ENCODE measurements around the gene TRIM44.
"Not testable (repeated sequence)": the region's sequence is repeated elsewhere in the genome, so short reads cannot be mapped to it uniquely, and the experiment has no call there.

The TRIM44 gene

GRCh38 chr11:35753573-35753972 lies 91.0 kb downstream of the TRIM44 start:
- not testable (repeated sequence) for DNase-seq (ENCODE audit: low read depth)

GRCh38 chr11:35759951-35760350 lies 97.4 kb downstream of the TRIM44 start:
- not testable (repeated sequence) for DNase-seq (ENCODE audit: low read depth)

DNA sequence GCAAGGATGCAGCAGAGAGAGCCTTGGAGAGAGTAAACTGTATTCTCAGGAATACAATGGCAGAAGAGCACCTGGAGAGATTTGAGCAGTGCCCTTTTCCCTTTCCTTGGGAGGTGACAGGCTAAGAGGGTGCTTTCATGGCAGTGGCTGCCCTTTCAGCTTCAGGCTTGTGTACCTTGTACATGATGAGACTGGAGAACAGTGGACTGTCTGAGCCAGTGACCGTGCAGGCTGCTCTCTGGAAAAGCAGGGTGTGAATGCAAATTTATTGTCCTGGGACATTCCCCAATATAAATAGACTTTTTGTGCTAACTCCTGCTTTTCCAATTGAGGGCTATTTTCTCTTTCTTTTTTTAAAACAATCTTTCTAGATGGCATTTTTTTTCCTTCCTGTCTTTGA lies 99.3 kb downstream of the TRIM44 start:
- DNase-seq (ENCODE audit: low read depth), result no peak

DNA sequence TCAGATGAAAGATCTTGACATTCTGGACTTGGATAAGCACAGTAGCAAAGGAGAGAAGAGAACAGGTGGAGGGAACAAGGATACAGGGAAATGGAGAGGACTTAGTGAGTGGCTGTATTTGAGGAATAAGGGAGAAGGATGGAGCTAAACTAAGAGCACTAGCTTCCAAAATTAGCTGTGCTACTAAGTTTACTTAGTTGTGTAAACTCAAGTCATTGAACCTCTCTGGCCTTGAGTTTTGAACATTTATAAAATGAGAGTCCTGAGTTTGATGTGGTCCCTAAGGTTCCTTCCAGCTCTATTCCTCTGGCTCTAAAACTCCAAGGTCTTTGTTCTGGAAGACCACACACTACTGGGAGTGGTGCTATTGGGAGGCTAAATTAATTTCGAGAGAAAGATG lies 100.7 kb downstream of the TRIM44 start:
- DNase-seq (ENCODE audit: low read depth), result no peak

DNA sequence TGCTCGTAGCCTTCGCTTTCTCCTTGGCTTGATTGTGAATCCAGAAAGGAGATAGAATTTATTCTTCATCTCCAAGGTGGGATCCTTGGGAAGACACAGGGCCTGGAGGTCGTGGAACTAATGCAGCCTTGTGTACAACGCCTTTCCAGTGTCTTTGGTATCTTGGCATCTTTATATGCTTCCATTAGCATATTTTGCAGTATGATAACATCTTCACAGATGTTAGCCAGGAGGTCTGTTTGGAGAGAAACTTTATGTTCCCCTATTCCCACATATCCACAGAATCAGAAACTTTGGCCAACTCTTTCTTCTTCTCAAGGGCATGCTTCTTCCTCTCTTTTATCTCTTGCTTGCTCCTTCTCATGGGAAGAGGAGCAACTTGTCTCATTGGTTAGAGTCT lies 101.2 kb downstream of the TRIM44 start:
- DNase-seq (ENCODE audit: low read depth), result no peak

DNA sequence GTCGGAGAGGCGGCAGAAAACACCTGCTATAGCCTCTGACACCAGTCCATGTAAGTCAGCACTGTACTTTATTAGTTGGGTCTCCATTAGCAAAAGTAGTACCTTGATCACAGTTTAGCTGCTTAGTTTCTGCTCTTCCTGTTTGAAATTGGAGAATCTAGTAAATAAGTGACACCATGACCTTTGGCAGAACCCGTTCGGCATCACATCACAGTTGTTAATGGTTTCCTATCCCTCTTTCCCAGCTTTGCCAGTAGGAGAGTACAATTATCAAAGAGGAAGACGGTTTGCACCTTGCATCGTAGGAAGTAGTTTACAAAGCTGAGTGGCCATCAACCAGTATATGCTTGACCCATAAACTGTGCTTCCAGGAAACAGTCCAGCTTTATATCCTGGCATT lies 101.8 kb downstream of the TRIM44 start:
- no peak for DNase-seq (ENCODE audit: low read depth)

DNA sequence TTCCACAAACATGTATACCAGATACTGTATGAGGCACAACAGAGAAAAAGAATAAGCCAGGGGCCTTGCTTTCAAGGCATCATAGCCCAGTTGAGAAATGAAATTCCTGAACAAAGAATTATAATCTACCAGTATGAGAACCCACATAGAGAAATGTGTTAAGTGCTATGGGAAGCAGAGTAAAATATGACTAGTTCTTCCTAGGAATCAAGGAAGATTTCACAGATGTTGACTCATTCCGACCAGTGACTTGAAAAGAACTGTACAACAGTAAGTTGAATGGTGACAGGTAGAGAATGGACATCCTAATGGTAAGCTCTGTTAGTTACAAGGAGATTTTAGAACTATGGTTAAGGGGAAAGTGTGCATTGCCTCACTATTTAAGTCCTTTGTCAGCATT lies 102.6 kb downstream of the TRIM44 start:
- DNase-seq (ENCODE audit: low read depth), result no peak

DNA sequence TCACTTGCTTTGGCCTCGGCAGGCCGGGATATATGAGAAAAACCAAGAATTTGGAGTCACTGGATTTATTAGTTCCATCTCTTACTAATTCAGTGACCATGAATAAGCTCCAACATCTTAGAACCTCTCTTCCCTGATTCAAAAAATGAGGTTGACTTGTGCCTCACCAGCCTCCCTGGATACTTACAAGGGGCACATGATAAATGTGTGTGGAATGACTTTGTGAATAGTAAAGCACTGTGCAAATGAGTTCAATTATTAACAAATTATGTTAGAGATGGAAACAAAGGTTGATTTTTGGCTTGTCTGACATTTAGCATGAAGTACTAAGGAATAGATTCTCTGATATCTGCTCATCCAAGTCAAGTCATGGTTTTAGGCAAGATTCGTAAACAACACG lies 104.1 kb downstream of the TRIM44 start:
- no peak for DNase-seq (ENCODE audit: low read depth)

DNA sequence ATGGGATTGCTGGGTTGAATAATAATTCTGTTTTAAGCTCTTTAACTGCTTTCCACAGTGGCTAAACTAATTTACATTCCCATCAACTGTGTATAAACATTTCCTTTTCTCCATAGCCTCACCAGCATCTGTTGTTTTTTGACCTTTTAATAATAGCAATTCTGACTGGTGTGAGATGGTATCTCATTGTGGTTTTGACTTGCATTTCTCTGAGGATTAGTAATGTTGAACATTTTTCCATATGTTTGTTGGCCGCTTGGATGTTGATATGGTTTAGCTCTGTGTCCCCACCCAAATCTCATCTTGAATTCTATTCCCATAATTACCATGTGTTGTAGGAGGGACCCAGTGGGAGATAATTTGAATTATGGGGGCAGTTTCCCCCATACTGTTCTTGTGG lies 107.8 kb downstream of the TRIM44 start:
- DNase-seq (ENCODE audit: low read depth), result not testable (repeated sequence)

DNA sequence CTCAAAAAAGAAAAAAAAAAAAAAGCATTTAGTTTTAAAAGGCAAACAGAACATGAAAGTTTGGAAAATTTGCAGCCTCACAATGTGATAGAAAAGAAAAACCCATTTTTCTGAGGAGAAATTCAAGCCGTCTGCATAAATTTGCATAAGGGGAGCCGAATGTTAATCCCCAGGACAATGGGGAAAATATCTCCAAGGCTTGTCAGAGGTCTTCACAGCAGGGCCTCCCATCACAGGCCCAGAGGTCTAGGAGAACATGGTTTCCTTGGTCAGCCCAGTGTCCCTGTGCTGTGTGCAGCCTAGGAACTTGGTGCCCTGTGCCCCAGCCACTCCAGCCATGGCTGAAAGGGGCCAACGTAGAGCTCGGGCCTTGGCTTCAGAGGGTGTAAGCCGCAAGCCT lies 109.1 kb downstream of the TRIM44 start:
- DNase-seq (ENCODE audit: low read depth), result no peak

- DNase-seq (ENCODE audit: low read depth), result not testable (repeated sequence)
These were observed 114.7 kb downstream of the TRIM44 start for GRCh38 chr11:35777241-35777640.

- not testable (repeated sequence) for DNase-seq (ENCODE audit: low read depth)
These were observed 116.4 kb downstream of the TRIM44 start for GRCh38 chr11:35778943-35779342.

- no peak for DNase-seq (ENCODE audit: low read depth)
These were observed 116.8 kb downstream of the TRIM44 start for GRCh38 chr11:35779409-35779808.

GRCh38 chr11:35780951-35781860 lies 118.6 kb downstream of the TRIM44 start:
- no peak for DNase-seq (ENCODE audit: low read depth)

DNA sequence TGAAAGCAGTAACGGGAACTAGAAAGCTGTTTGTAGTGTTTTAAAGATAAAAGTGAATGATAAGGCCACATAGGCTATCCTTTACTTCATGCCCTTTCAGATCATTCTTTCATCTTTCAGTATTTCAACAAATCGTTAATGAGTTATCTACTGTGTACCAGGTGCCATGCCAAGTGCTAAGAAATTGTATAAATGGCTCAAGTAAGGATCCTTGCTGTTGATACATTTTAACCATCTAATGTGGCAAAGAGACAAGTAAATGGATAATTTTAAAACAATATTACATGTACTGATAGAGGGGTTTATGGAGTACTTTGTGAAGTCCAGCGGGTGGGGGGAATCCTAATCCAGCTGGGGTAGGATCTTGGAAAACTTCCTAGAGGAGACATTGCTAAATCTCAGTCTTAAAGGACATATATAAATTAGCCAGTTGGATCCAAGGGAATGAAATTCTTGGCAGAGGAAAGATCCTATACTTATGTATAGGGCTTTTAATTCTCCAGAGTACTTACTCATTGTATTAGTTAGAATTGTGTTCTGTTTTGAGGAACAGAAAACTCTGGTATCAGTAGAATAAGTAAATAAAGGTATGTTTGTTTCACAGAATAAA lies 119.4 kb downstream of the TRIM44 start:
- DNase-seq (ENCODE audit: low read depth), result no peak

GRCh38 chr11:35783809-35784208 lies 121.2 kb downstream of the TRIM44 start:
- DNase-seq (ENCODE audit: low read depth), result no peak

DNA sequence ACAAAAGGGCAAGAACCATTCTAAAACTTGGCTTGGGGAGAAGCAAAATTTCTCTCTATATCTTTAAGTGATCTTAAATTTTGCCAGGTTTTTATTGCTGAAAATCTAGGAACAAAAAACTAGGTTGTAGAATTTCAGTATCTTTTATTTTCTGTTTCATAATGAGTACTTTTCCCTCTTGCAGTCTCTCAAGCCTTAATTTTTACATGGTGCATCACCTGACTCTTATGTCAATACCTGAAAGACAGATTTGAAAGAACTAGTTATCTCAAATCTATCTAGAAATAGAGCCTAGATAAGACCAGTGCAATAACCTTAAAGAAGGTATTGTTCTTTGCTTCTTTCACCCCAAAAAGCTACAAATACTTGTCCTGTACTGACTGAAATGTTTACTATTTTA lies 122.1 kb downstream of the TRIM44 start:
- DNase-seq (ENCODE audit: low read depth), result no peak

- no peak for DNase-seq (ENCODE audit: low read depth)
These were observed 123.0 kb downstream of the TRIM44 start for GRCh38 chr11:35785287-35786167.

GRCh38 chr11:35786188-35786587 lies 123.6 kb downstream of the TRIM44 start:
- no peak for DNase-seq (ENCODE audit: low read depth)

GRCh38 chr11:35787013-35787504 lies 124.5 kb downstream of the TRIM44 start:
- DNase-seq (ENCODE audit: low read depth), result no peak

- no peak for DNase-seq (ENCODE audit: low read depth)
These were observed 125.1 kb downstream of the TRIM44 start for GRCh38 chr11:35787626-35788025.
